ENCODE results near the gene TCEAL1. TPM values are rescaled to one million over a fixed set of nuclear protein-coding genes. Genes with fewer than 3 reads are reported as not detected.
"Not testable (repeated sequence)": the region's sequence is repeated elsewhere in the genome, so short reads cannot be mapped to it uniquely, and the experiment has no call there.

The TCEAL1 gene
- total RNA-seq, 1 donor: 44.5 TPM

GRCh38 chrX:103651151-103651773 lies 22.5 kb downstream of the TCEAL1 start:
- no peak overlapping the region for H3K4me3 ChIP-seq (ENCODE audit: low read depth, low read length)
- DNase-seq (ENCODE audit: low read depth): no peak
- no peak for TF ChIP-seq CTCF (IDR thresholded peaks at IDR 0.05; ENCODE audit: insufficient read depth, low read depth, low read length)

GRCh38 chrX:103655230-103656000 lies 26.6 kb downstream of the TCEAL1 start:
- DNase-seq (ENCODE audit: low read depth); H3K4me3 ChIP-seq (ENCODE audit: low read depth, low read length): not testable (repeated sequence)

- no peak overlapping the region for H3K4me3 ChIP-seq (ENCODE audit: low read depth, low read length)
- TF ChIP-seq CTCF (IDR thresholded peaks at IDR 0.05; ENCODE audit: insufficient read depth, low read depth, low read length): no peak
- DNase-seq (ENCODE audit: low read depth): peak; percentile 41
Measured at GRCh38 chrX:103656617-103657016, 27.8 kb downstream of the TCEAL1 start.

GRCh38 chrX:103657066-103657465 lies 28.3 kb downstream of the TCEAL1 start:
- not testable (repeated sequence) for H3K4me3 ChIP-seq (ENCODE audit: low read depth, low read length); DNase-seq (ENCODE audit: low read depth)

- H3K4me3 ChIP-seq (ENCODE audit: low read depth, low read length): no peak overlapping the region
- TF ChIP-seq CTCF (IDR thresholded peaks at IDR 0.05; ENCODE audit: insufficient read depth, low read depth, low read length): no peak
- peak; percentile 16 for DNase-seq (ENCODE audit: low read depth)
Measured at GRCh38 chrX:103658681-103659433, 30.1 kb downstream of the TCEAL1 start.

GRCh38 chrX:103659460-103659859 lies 30.7 kb downstream of the TCEAL1 start:
- DNase-seq (ENCODE audit: low read depth): not testable (repeated sequence)

GRCh38 chrX:103663981-103664762 lies 35.4 kb downstream of the TCEAL1 start:
- TF ChIP-seq CTCF (IDR thresholded peaks at IDR 0.05; ENCODE audit: insufficient read depth, low read depth, low read length): no peak
- H3K4me3 ChIP-seq (ENCODE audit: low read depth, low read length): no peak overlapping the region
- DNase-seq (ENCODE audit: low read depth): no peak

More at GRCh38 chrX:103659460-103659859, 30.7 kb downstream of the TCEAL1 start:
- H3K4me3 ChIP-seq (ENCODE audit: low read depth, low read length): not testable (repeated sequence)
